HEK293 (cell line): ENCODE results near the gene GPR158.

Experiments
- CTCF ChIP-seq: fragments of 450-650 bp; formaldehyde crosslinking; IDR thresholded peaks from 2 replicates; pipeline ENCODE4 v1.5.1; 2016; ENCODE audit warnings: missing biosample characterization, missing genetic modification characterization
- ZNF157 ChIP-seq: fragments of 450-650 bp; formaldehyde crosslinking; IDR thresholded peaks from 2 replicates; pipeline ENCODE4 v1.5.1; 2016; ENCODE audit warnings: missing biosample characterization, missing genetic modification characterization
- ZNF175 ChIP-seq: fragments of 450-650 bp; formaldehyde crosslinking; IDR thresholded peaks from 2 replicates; pipeline ENCODE4 v1.5.1; 2016; ENCODE audit warnings: missing biosample characterization, missing genetic modification characterization
- ZNF704 ChIP-seq: fragments of 450-650 bp; formaldehyde crosslinking; IDR thresholded peaks from 2 replicates; pipeline ENCODE4 v1.5.1; 2016; ENCODE audit warnings: missing biosample characterization, missing genetic modification characterization
- ZNF768 ChIP-seq: fragments of 450-650 bp; formaldehyde crosslinking; IDR thresholded peaks from 2 replicates; pipeline ENCODE4 v1.5.1; 2018; ENCODE audit warnings: missing biosample characterization, mild to moderate bottlenecking, missing genetic modification characterization

- no peak for TF ChIP-seq ZNF157
- no peak for TF ChIP-seq ZNF768 (tag by site-specific recombination)
- no peak for TF ChIP-seq ZNF704 (tag by site-specific recombination)
- no peak for TF ChIP-seq CTCF
- no peak for TF ChIP-seq ZNF175 (tag by site-specific recombination)
These were observed 327.1 kb downstream of the GPR158 start for GRCh38 chr10:25501912-25502311.
